ENCODE measurements around the gene PCDHGA1. TPM values are rescaled to one million over a fixed set of nuclear protein-coding genes. Genes with fewer than 3 reads are reported as not detected.

PCDHGA1 gene
- total RNA-seq, 1 experiment from 2014 or later: 2.2 TPM

- peaks cover 10% of the 10 kb centered on the region for H3K36me3 ChIP-seq (ENCODE audit: insufficient read depth, low read length, poor library complexity, severe bottlenecking)
- ChIA-PET POLR2A (ENCODE audit: low non-redundant PET) (interaction anchor here (1.2 kb wide), 1 partner anchor 10 kb away, joined by 3 read pairs; the partner anchor contains the start of gene PCDHGC3), CTCF (no interaction called here)
- H3K27ac ChIP-seq (ENCODE audit: low read depth, low read length, poor library complexity, severe bottlenecking): no peak overlapping the region
- DNase-seq (ENCODE audit: low spot score): no peak
- H3K27me3 ChIP-seq (replicated peaks; ENCODE audit: insufficient read depth, low read depth, low read length, poor library complexity): no peaks in the 10 kb centered on the region
- BruUV-seq (replicated peaks): no TSS peak
- intact Hi-C loops (cut with micrococcal nuclease; ENCODE audit: unreplicated experiment): no loop called here
- no peaks in the 10 kb centered on the region for H3K9me3 ChIP-seq (ENCODE audit: low read depth, low read length, poor library complexity, severe bottlenecking)
- peaks cover 29% of the 10 kb centered on the region for H3K4me1 ChIP-seq (ENCODE audit: insufficient read depth, low read length, poor library complexity, severe bottlenecking)
- H3K4me3 ChIP-seq (ENCODE audit: low read depth, low read length, poor library complexity, severe bottlenecking): no peak overlapping the region
- TF ChIP-seq CTCF (conservative IDR thresholded peaks at IDR 0.05; ENCODE audit: low read depth, low read length) (no peak), EZH2 (IDR thresholded peaks at IDR 0.05; ENCODE audit: borderline replicate concordance, low read depth, low read length, poor library complexity, severe bottlenecking) (no peak)
These were observed 155.2 kb downstream of the PCDHGA1 start for GRCh38 chr5:141485321-141486055.

DNA sequence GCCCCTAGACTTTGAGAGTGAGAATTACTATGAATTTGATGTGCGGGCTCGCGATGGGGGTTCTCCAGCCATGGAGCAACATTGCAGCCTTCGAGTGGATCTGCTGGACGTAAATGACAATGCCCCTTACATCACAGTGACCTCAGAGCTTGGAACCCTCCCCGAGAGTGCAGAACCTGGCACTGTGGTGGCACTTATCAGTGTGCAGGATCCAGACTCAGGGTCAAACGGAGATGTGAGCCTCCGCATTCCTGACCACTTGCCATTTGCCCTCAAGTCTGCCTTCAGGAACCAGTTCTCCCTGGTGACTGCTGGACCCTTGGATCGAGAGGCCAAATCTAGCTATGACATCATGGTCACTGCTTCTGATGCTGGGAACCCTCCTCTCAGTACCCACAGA, 155.8 kb downstream of the PCDHGA1 start:
- H3K4me1 ChIP-seq (ENCODE audit: insufficient read depth, low read length, poor library complexity, severe bottlenecking): peaks cover 29% of the 10 kb centered on the region
- H3K27me3 ChIP-seq (replicated peaks; ENCODE audit: insufficient read depth, low read depth, low read length, poor library complexity): no peaks in the 10 kb centered on the region
- H3K27ac ChIP-seq (ENCODE audit: low read depth, low read length, poor library complexity, severe bottlenecking): no peak overlapping the region
- H3K9me3 ChIP-seq (ENCODE audit: low read depth, low read length, poor library complexity, severe bottlenecking): no peaks in the 10 kb centered on the region
- TF ChIP-seq CTCF (conservative IDR thresholded peaks at IDR 0.05; ENCODE audit: low read depth, low read length) (no peak), EZH2 (IDR thresholded peaks at IDR 0.05; ENCODE audit: borderline replicate concordance, low read depth, low read length, poor library complexity, severe bottlenecking) (no peak)
- no peak overlapping the region for H3K4me3 ChIP-seq (ENCODE audit: low read depth, low read length, poor library complexity, severe bottlenecking)
- no peak for DNase-seq (ENCODE audit: low spot score)
- BruUV-seq (replicated peaks): no TSS peak
- intact Hi-C loops (cut with micrococcal nuclease; ENCODE audit: unreplicated experiment): no loop called here
- ChIA-PET POLR2A (ENCODE audit: low non-redundant PET) (no interaction called here), CTCF (no interaction called here)
- peaks cover 16% of the 10 kb centered on the region for H3K36me3 ChIP-seq (ENCODE audit: insufficient read depth, low read length, poor library complexity, severe bottlenecking)

- no peaks in the 10 kb centered on the region for H3K27me3 ChIP-seq (replicated peaks; ENCODE audit: insufficient read depth, low read depth, low read length, poor library complexity)
- ChIA-PET POLR2A (ENCODE audit: low non-redundant PET) (no interaction called here), CTCF (no interaction called here)
- peaks cover 29% of the 10 kb centered on the region for H3K4me1 ChIP-seq (ENCODE audit: insufficient read depth, low read length, poor library complexity, severe bottlenecking)
- H3K9me3 ChIP-seq (ENCODE audit: low read depth, low read length, poor library complexity, severe bottlenecking): no peaks in the 10 kb centered on the region
- H3K4me3 ChIP-seq (ENCODE audit: low read depth, low read length, poor library complexity, severe bottlenecking): no peak overlapping the region
- intact Hi-C loops (cut with micrococcal nuclease; ENCODE audit: unreplicated experiment): no loop called here
- peaks cover 19% of the 10 kb centered on the region for H3K36me3 ChIP-seq (ENCODE audit: insufficient read depth, low read length, poor library complexity, severe bottlenecking)
- BruUV-seq (replicated peaks): no TSS peak
- H3K27ac ChIP-seq (ENCODE audit: low read depth, low read length, poor library complexity, severe bottlenecking): no peak overlapping the region
- no peak for TF ChIP-seq EZH2 (IDR thresholded peaks at IDR 0.05; ENCODE audit: borderline replicate concordance, low read depth, low read length, poor library complexity, severe bottlenecking)
- no peak for TF ChIP-seq CTCF (conservative IDR thresholded peaks at IDR 0.05; ENCODE audit: low read depth, low read length)
- no peak for DNase-seq (ENCODE audit: low spot score)
These were observed 156.8 kb downstream of the PCDHGA1 start for GRCh38 chr5:141487131-141487530.

All from A673 (cell line).